ENCODE results near the gene MAP7.
"Not testable (repeated sequence)": the region's sequence is repeated elsewhere in the genome, so short reads cannot be mapped to it uniquely, and the experiment has no call there.

Gene MAP7

DNA sequence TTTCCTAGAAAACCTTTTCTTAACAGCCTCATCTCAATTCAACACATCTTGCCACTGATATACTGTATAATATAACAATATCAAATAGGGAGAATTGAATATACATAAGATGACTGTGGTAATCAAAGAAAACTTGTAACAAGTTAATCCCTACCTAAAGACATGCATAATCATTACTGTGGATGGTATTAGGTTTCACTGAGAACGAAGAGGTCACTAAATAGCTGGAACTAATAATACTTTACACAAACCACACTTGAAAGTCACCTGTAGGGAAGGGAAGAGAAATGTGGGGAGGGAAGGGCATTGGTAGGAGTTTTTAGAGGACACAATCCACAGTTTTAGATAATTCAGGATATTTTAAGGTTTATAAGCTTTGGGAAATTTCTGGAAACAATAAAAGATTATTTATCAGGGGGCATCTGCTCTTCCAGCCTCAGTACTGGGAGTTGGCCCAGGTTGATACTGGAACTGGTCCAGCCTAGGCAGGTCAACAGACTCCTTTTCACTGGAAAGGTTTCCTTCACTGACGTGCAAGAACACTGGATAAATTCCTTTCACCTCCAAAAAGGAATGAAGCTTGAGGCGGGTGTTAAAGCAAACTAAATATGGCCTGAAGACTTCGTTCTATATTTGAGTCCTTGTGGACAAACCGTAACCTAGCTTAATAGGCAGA is 44.0 kb downstream of the MAP7 start:
- DNase-seq, result no peak

DNA sequence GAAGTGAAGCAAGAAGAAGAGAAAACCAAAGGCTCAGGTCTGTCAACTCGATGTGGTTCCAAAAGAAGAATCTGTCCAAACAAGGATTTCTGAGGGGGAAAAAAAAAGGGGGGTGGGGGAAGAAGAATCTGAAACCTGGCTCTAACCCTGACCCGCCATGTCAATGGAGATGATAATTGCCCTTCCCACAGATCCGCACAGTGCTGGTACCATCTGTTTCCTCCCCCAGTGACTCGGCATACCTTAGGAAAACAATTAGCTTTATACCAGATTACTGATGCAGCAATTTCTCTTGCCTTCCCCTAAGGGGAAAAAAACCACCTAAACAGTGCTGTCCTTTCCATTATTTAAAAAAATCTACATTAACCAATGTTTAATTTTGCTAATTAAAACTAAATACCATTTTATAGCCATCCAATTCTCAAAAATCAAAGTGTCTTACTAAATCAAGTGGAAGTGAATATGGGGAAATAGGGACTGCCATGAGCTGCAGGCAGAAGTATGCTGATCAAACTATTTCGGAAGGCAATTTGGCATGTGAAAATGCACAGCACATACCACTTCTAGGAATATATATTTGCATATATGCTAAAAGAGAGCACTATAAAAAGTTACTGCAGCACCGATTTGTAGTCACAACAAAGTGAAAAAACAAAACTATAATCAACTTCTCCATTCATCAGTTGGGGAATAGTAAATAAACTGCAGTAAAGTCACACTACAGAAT is 46.8 kb downstream of the MAP7 start:
- no peak for DNase-seq

GRCh38 chr6:136502786-136503185 is 47.4 kb downstream of the MAP7 start:
- DNase-seq, result no peak

- DNase-seq, result no peak
Measured at GRCh38 chr6:136501514-136501913, 48.7 kb downstream of the MAP7 start.

DNA sequence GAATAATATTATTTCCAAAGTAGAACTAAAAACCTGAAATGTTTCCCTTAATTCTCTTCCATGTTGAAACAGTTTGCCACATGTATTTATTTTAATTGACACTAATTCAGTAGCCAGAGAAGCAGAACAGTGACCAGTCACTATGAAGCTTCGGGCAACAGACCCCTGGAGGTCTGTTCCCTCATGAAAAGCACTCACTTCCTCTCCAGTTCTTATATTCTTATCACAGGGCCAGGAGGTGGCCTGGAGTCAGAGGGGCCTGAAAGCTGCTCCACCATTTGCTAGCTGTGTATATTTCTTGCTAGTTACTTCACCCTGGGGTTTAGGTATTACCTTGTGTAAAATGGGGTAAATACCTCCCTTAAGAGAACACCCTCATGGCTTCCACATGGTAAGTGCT is 49.1 kb downstream of the MAP7 start:
- DNase-seq, result no peak

- DNase-seq, result no peak
Measured at GRCh38 chr6:136500414-136500813, 49.8 kb downstream of the MAP7 start.

GRCh38 chr6:136499370-136499769 is 50.9 kb downstream of the MAP7 start:
- DNase-seq, result no peak

- DNase-seq, result not testable (repeated sequence)
Measured at GRCh38 chr6:136496449-136496848, 53.8 kb downstream of the MAP7 start.

DNA sequence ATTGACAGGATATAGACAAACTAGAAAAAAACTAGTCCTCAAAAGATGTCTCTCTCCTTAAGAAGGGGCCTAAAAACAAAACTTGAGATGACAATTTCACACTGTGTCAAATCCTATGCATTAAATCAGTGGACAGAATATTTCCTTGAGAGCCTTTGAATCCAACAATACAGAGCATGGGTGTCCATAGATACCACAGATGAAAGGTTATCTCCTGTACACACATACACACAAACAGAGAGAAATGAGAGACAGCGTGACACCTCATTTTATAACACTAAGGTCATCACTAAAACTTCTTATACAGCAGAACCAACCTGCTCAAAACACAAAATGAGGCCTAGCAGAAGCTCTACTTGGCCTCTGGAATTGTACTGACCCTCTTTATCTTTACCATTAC is 55.5 kb downstream of the MAP7 start:
- DNase-seq, result no peak

GRCh38 chr6:136494059-136494458 is 56.2 kb downstream of the MAP7 start:
- no peak for DNase-seq

DNA sequence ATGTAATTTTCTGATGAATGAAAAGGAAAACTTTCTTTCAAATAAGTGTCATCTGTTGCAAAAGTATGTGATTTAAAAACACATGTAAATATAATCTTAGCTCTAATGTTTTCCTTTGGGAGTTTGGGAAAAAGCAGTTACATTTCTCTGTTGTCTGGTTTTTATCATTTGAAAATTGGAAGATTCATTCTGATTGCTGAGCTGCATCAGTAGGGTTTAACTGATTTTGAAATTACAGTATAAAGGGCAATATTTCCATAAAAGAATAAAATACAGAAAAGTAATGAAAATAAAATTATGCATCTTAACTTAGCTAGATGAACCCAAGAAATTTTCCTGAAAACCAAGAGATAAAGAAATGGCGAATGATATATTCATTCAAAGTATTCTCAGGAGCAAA is 57.8 kb downstream of the MAP7 start:
- no peak for DNase-seq

DNA sequence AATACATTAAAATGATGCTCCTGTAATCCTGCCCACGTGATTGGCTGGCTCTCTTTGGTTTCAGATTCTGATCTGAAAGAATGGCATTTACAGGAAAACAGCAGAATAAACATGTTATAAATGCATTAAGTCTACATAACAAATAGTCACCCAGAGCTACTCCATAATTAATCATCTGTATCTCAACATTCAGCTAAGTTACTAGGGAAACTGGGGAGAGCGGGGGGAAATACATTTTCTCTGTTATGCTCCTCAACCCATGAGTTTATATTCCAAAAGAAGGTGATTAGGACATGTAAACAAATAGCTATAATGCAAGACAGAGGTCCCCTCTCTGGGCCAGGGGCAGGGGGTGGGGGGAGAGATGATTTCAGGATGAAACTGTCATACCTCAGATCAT is 58.5 kb downstream of the MAP7 start:
- no peak for DNase-seq

GRCh38 chr6:136491251-136491650 is 59.0 kb downstream of the MAP7 start:
- DNase-seq, result peak in 1 of 51 donors; percentile 32

- DNase-seq, result not testable (repeated sequence)
Measured at GRCh38 chr6:136489689-136490033, 60.6 kb downstream of the MAP7 start.

GRCh38 chr6:136487759-136488425 is 62.3 kb downstream of the MAP7 start:
- DNase-seq, result no peak

DNA sequence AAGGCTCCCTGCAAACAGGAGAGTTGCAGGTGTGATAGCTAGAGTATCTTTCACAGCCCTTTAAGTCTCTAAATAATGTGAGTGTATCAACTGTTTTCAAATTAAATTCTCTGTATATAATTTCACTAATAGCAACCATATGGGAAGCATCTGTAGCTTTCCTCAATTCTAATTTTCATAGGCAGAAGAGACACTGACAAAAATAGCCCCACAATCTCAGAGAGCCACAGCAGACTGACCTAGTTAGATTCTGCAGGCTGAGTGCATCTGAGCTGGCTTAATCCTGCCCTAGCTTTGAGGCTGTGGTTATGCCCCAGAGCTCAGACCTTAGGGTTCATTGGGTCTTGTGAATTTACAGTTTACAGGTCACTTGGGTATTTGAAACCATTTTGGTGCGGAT is 63.9 kb downstream of the MAP7 start:
- no peak for DNase-seq

- no peak for DNase-seq
Measured at GRCh38 chr6:136483906-136484305, 66.3 kb downstream of the MAP7 start.

- not testable (repeated sequence) for DNase-seq
Measured at GRCh38 chr6:136483005-136483404, 67.2 kb downstream of the MAP7 start.

DNA sequence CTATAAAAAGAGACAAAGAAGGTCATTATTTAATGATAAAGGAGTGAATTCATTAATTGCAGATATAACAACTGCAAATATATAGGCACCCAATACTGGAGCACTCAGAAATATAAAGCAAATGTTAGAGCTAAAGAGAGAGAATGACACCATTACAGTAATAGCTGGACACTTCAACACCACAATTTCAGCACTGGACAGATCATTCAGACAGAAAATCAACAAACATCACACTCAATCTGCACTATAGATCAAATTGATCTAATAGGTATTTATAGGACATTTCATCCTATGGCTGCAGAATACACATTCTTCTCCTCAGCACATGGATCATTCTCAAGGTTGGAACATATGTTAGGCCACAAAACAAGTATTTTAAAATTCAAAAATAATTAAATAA is 72.7 kb downstream of the MAP7 start:
- no peak for DNase-seq

- DNase-seq, result no peak
Measured at GRCh38 chr6:136475686-136476085, 74.5 kb downstream of the MAP7 start.

GRCh38 chr6:136474241-136474640 is 76.0 kb downstream of the MAP7 start:
- no peak for DNase-seq

GRCh38 chr6:136471922-136472321 is 78.3 kb downstream of the MAP7 start:
- DNase-seq, result no peak

- DNase-seq, result no peak
Measured at GRCh38 chr6:136471372-136471771, 78.8 kb downstream of the MAP7 start.
